Stomach (tissue), 9 donors: Measurements from ENCODE around the gene TBC1D8. TPM values are rescaled to one million over a fixed set of nuclear protein-coding genes. Genes with fewer than 3 reads are reported as not detected.

ENCODE experiments used
- DNase-seq, 2 donors: peaks; one replicate each; pipeline versions ENCODE4 v3.0.0 to v3.0.0-alpha.2; 2013 to 2019
- H3K27ac ChIP-seq, 5 donors: fragments of 200-600 bp in 4 of 5; sonication (generic) in 4 of 5; one replicate each; pipeline ENCODE4 v1.5.1; 2013 to 2019; ENCODE audit warnings: mild to moderate bottlenecking in 1 of 5, moderate library complexity in 1 of 5
- H3K27me3 ChIP-seq, 3 donors: fragments of 200-600 bp; sonication (generic); one replicate each; pipeline ENCODE4 v1.5.1; 2017 to 2019; ENCODE audit warnings: mixed run types in 1 of 3
- H3K36me3 ChIP-seq, 4 donors: fragments of 200-600 bp; sonication (generic); 1 replicate in 3 of 4; 2 replicates in 1 of 4; pipeline ENCODE4 v1.5.1; 2016 to 2019
- H3K4me1 ChIP-seq, 4 donors: fragments of 200-600 bp; sonication (generic); one replicate each; pipeline ENCODE4 v1.5.1; 2016 to 2019
- H3K4me3 ChIP-seq, 4 donors: fragments of 200-600 bp; sonication (generic) in 3 of 4; one replicate each; pipeline ENCODE4 v1.5.1; 2016 to 2019; ENCODE audit warnings: mild to moderate bottlenecking in 1 of 4
- H3K9me3 ChIP-seq, 4 donors: fragments of 200-600 bp; sonication (generic); one replicate each; pipeline ENCODE4 v1.5.1; 2016 to 2019
- EP300 ChIP-seq: sonication (generic); formaldehyde crosslinking; IDR thresholded peaks from one replicate; pipeline ENCODE4 v1.6.1; 2017; ENCODE audit warnings: antibody characterized with exemption
- POLR2A ChIP-seq, 4 donors: fragments of 450-650 bp; IDR thresholded peaks; one replicate each; pipeline ENCODE4 v1.6.1; 2016; ENCODE audit warnings: antibody characterized with exemption in 4 of 4, control low read depth in 2 of 4, mild to moderate bottlenecking in 1 of 4, moderate library complexity in 1 of 4
- POLR2AphosphoS5 ChIP-seq, 3 donors: sonication (generic); formaldehyde crosslinking; IDR thresholded peaks; one replicate each; pipeline ENCODE4 v1.6.1; 2016; ENCODE audit warnings: antibody characterized with exemption in 3 of 3
- WGBS, 5 donors: extraction: QIAGEN DNeasy Blood & Tissue Kit in 3 of 5; methylation state at CpG; one replicate each; pipeline versions ENCODE4 v1.1.5 to v1.1.7; 2013 to 2018; 5-methylcytosine and 5-hydroxymethylcytosine counted together
- intact Hi-C: fragments of 100-400 bp; cut with DNase I; formaldehyde crosslinking; loops from one replicate; pipeline ENCODE4 v1.15.1; 2023; ENCODE audit warnings: low total_unique reads
- polyA plus RNA-seq, 3 donors: library from polyadenylated mRNA; stranded (reverse); fragments of 200-250 nt; gene quantifications; one replicate each; pipeline ENCODE4 v1.2.3, GENCODE V29; 2013
- total RNA-seq, 5 donors: library from RNA; depleted of rRNA; stranded (reverse); fragments of >200 nt; gene quantifications; one replicate each; pipeline versions ENCODE4 v1.1.0 to v1.2.3, GENCODE V29; 2014 to 2016
- TF ChIP-seq, protein P1 (sequence below), 7 experiments: fragments of 450-650 bp in 4 of 7; fragments of 200-600 bp in 3 of 7; sonication (generic) in 3 of 7; IDR thresholded peaks; one replicate each; pipeline ENCODE4 v1.5.1; 2016 to 2019; ENCODE audit warnings: antibody characterized with exemption in 7 of 7, control low read depth in 2 of 7, mild to moderate bottlenecking in 1 of 7
- donor health status: healthy with polysubstance abuse.
- donor health status: Bipolar disorder and iron deficiency.
- donor health status: healthy.

TBC1D8 gene
- total and polyA plus RNA-seq, 8 donors: 9.9 to 179 (median 74.9) TPM

DNA sequence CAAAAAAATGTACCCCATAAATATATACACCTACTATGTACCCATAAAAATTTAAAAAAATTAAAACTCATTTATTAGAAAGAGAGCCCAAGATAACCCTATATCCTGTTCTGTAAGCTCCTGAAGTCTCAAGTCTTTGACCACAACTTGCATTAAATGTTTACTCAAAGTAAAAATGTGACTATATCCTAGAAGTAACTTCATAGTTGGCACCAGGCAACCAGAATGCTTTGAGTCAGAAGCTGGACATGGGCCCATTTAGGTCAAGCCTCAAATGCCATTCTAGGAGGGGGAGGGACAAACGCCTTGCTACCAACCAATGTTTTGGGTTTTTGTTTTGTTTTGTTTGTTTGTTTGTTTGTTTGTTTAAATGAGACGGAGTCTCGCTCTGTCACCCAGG lies 9.3 kb upstream of the TBC1D8 start:
- Histone ChIP-seq H3K36me3 (no peaks in the 10 kb centered on the region), H3K4me3 (no peak overlapping the region), H3K9me3 (no peaks in the 10 kb centered on the region), H3K27me3 (no peaks in the 10 kb centered on the region), H3K4me1 (peaks cover 5 to 18% (median 10%) of the 10 kb centered on the region in 4 donors), H3K27ac (no peak overlapping the region)
- 57 to 77% (median 58%) methylated on average over 3 of the region's 3 CpGs for WGBS, 5 donors
- peak in 1 of 3 donors; percentile 18 for TF ChIP-seq POLR2AphosphoS5 (IDR thresholded peaks at IDR 0.05)
- no peak for TF ChIP-seq POLR2A (IDR thresholded peaks at IDR 0.05)
- TF ChIP-seq, protein P1, sequence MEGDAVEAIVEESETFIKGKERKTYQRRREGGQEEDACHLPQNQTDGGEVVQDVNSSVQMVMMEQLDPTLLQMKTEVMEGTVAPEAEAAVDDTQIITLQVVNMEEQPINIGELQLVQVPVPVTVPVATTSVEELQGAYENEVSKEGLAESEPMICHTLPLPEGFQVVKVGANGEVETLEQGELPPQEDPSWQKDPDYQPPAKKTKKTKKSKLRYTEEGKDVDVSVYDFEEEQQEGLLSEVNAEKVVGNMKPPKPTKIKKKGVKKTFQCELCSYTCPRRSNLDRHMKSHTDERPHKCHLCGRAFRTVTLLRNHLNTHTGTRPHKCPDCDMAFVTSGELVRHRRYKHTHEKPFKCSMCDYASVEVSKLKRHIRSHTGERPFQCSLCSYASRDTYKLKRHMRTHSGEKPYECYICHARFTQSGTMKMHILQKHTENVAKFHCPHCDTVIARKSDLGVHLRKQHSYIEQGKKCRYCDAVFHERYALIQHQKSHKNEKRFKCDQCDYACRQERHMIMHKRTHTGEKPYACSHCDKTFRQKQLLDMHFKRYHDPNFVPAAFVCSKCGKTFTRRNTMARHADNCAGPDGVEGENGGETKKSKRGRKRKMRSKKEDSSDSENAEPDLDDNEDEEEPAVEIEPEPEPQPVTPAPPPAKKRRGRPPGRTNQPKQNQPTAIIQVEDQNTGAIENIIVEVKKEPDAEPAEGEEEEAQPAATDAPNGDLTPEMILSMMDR (IDR thresholded peaks at IDR 0.05): no peak
- no peak for TF ChIP-seq EP300
- intact Hi-C loops: no loop called here
- DNase-seq: peak; percentile 39 to 52

DNA sequence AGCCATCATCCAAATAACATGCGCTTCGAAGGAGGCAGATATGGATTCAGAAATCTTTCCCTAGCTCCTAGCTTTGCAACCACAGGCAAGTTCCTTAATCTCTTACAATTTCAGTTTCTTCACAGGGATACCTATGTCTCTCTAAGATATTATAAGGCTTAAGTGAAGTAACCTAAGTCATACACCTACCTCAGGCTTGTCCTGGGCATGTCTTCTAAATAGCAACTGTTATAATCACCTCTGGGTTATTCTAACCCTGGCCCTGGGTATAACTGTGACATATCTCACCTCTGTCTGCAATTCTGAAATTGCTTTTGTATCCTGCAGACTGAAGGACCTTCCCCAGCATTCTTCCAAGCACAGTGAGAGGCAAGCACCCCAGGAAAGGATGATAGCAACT lies 8.3 kb upstream of the TBC1D8 start:
- intact Hi-C loops: no loop called here
- H3K36me3 ChIP-seq: no peaks in the 10 kb centered on the region
- 70 to 100% (median 95%) methylated on average over 2 of the region's 2 CpGs for WGBS, 5 donors
- no peaks in the 10 kb centered on the region for H3K9me3 ChIP-seq
- no peak overlapping the region for H3K4me3 ChIP-seq
- DNase-seq: no peak
- no peak for TF ChIP-seq EP300
- no peak for TF ChIP-seq POLR2A (IDR thresholded peaks at IDR 0.05)
- no peak for TF ChIP-seq POLR2AphosphoS5 (IDR thresholded peaks at IDR 0.05)
- TF ChIP-seq, protein P1 (IDR thresholded peaks at IDR 0.05): no peak
- peaks cover 5 to 18% (median 10%) of the 10 kb centered on the region in 4 donors for H3K4me1 ChIP-seq
- no peaks in the 10 kb centered on the region for H3K27me3 ChIP-seq
- no peak overlapping the region for H3K27ac ChIP-seq

DNA sequence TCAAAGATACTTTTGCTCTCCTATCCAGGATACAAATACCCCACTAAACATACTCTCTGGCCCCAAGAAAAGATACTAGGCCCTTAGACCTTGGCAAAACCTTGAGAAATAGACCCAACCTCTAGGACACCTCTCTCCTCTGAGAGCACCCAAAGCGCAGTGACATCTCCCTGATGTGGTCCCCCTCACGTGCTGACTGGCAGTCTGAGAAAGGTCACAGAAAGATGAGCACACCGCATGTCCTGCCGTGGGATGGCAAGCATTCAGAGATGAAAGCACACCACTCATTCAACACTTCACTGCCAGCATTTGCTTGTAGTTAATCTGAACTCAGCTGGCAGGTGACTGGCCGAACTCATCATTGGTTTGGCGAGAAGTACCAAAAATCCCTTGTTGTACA lies 6.1 kb upstream of the TBC1D8 start:
- H3K9me3 ChIP-seq: no peaks in the 10 kb centered on the region
- intact Hi-C loops: no loop called here
- H3K4me3 ChIP-seq: no peak overlapping the region
- H3K4me1 ChIP-seq: peaks cover 13 to 34% (median 21%) of the 10 kb centered on the region in 4 donors
- no peak for DNase-seq
- no peaks in the 10 kb centered on the region for H3K27me3 ChIP-seq
- TF ChIP-seq POLR2A (IDR thresholded peaks at IDR 0.05) (no peak), POLR2AphosphoS5 (IDR thresholded peaks at IDR 0.05) (no peak), EP300 (no peak)
- TF ChIP-seq, protein P1 (IDR thresholded peaks at IDR 0.05): no peak
- H3K27ac ChIP-seq: no peak overlapping the region
- WGBS, 5 donors: 89 to 92% (median 91%) methylated on average over 6 of the region's 6 CpGs
- H3K36me3 ChIP-seq: no peaks in the 10 kb centered on the region

DNA sequence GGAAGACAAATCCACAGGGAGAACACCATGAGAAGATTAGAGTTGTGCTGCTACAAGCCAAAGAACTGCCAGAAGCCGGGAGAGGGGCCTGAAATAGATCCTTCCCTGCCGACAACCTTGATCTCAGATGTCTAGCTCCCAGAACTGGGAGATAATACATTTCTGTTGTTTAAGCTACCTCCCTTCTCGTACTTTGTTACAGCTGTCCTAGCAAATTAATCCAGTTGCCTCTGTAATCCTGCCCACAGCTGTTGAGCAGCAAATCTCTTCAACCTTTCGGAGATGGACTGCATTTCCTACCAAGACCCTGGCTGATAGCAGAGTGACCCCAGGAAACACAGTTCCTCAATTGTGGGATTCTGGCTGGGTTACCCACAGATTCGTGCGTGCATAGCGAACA lies 2.6 kb upstream of the TBC1D8 start:
- 80 to 91% (median 84%) methylated on average over 7 of the region's 7 CpGs for WGBS, 5 donors
- H3K27me3 ChIP-seq: no peaks in the 10 kb centered on the region
- peaks cover 24 to 49% (median 36%) of the 10 kb centered on the region in 4 donors for H3K4me1 ChIP-seq
- intact Hi-C loops: loop anchor here (5.0 kb wide), 1 partner anchor 116 kb away; no protein-coding TSS in a partner anchor
- H3K9me3 ChIP-seq: no peaks in the 10 kb centered on the region
- H3K36me3 ChIP-seq: no peaks in the 10 kb centered on the region
- no peak overlapping the region for H3K27ac ChIP-seq
- H3K4me3 ChIP-seq: no peak overlapping the region
- TF ChIP-seq, protein P1 (IDR thresholded peaks at IDR 0.05): no peak
- TF ChIP-seq POLR2AphosphoS5 (IDR thresholded peaks at IDR 0.05): no peak
- no peak for TF ChIP-seq EP300
- no peak for TF ChIP-seq POLR2A (IDR thresholded peaks at IDR 0.05)
- DNase-seq: no peak
